Astrocyte (in vitro differentiated cells and primary cell): Measurements from ENCODE around the gene USP9X.

Source experiments
- CTCF ChIP-seq: IDR thresholded peaks from 2 replicates; pipeline ENCODE4 v1.5.1; 2011; ENCODE audit warnings: low read depth, mild to moderate bottlenecking, inconsistent platforms, low read length, moderate library complexity; ENCODE audit not compliant: insufficient read depth
- EZH2 ChIP-seq: IDR thresholded peaks from 2 replicates; pipeline ENCODE4 v1.6.1; 2012; ENCODE audit warnings: mild to moderate bottlenecking, low read length, inconsistent platforms; ENCODE audit not compliant: insufficient read depth

GRCh38 chrX:41105005-41105404 is 19.8 kb downstream of the USP9X start:
- TF ChIP-seq EZH2: no peak
- TF ChIP-seq CTCF: no peak
